ENCODE data around the gene MAGEB17. TPM values are rescaled to one million over a fixed set of nuclear protein-coding genes. Genes with fewer than 3 reads are reported as not detected.

Gene MAGEB17
- total RNA-seq, 1 experiment from 2014 or later, result 0.87 TPM

DNA sequence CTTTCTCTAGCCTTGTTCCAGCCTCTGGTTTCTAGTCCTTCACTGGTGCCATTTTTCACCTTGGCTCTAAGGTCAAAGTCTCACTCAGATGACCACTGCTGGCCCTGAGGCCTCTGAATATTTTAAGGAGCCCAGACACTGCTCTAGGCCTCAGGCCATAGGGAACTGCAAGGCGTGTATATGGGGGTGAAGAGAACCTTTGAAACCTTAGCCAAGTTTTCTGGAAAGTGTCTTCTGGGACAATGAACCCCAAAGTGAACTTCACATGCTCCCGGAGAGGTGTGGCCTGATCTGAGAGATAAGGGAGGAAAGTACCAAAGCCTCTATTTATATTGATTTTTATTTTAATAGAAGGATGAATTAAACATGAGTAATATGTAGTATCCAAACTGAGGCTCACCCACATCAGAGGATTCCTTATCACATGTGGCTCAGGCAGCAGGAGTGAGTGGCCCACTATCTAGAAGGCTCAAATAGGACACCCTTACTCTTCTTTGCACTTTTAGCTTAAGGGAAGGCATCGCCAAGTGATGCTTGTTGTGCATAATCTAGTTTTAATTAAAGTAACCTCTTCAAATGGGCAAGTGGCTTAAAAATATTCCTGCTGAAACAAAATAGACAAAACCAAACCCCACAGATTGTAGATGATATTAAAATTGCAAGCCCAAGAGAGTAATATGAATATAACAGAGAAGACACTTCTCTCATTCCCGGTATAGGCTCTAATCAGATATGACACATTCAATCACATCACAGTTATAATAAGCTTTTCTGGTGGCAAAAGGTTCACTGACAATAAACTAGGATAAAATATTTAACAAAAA lies 25.6 kb upstream of the MAGEB17 start:
- BruUV-seq (replicated peaks), result TSS peak; percentile 51
- H3K4me2 ChIP-seq (ENCODE audit: low read length), result peak overlapping the region; percentile 67
- peak overlapping the region; percentile 87 for H3K27ac ChIP-seq (ENCODE audit: low read length)
- CTCF ChIA-PET, result no interaction called here
- H4K20me1 ChIP-seq (ENCODE audit: low read length), result no peaks in the 10 kb centered on the region
- ATAC-seq (peak; percentile 52), DNase-seq (peak; percentile 42)
- H3K9me3 ChIP-seq (ENCODE audit: low read length), result no peaks in the 10 kb centered on the region
- H2AFZ ChIP-seq (ENCODE audit: low read length), result no peak overlapping the region
- H3K4me3 ChIP-seq (ENCODE audit: low read length), result peak overlapping the region; percentile 37; the same call in 1 of the 2 replicates
- no peaks in the 10 kb centered on the region for H3K27me3 ChIP-seq (ENCODE audit: low read length)
- POLR2A ChIA-PET (ENCODE audit: unreplicated experiment), result interaction anchor here (0.8 kb wide), 1 partner anchor 16 kb away, joined by 4 read pairs; no protein-coding TSS in a partner anchor
- no peaks in the 10 kb centered on the region for H3F3A ChIP-seq (ENCODE audit: low read length, unreplicated experiment)
- H3K4me1 ChIP-seq (ENCODE audit: insufficient read depth, low read length), result peaks cover 29% of the 10 kb centered on the region
- TF ChIP-seq, protein P1, sequence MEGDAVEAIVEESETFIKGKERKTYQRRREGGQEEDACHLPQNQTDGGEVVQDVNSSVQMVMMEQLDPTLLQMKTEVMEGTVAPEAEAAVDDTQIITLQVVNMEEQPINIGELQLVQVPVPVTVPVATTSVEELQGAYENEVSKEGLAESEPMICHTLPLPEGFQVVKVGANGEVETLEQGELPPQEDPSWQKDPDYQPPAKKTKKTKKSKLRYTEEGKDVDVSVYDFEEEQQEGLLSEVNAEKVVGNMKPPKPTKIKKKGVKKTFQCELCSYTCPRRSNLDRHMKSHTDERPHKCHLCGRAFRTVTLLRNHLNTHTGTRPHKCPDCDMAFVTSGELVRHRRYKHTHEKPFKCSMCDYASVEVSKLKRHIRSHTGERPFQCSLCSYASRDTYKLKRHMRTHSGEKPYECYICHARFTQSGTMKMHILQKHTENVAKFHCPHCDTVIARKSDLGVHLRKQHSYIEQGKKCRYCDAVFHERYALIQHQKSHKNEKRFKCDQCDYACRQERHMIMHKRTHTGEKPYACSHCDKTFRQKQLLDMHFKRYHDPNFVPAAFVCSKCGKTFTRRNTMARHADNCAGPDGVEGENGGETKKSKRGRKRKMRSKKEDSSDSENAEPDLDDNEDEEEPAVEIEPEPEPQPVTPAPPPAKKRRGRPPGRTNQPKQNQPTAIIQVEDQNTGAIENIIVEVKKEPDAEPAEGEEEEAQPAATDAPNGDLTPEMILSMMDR (conservative IDR thresholded peaks at IDR 0.05; ENCODE audit: low read depth, low read length), result no peak
- TF ChIP-seq EZH2phosphoT487 (IDR thresholded peaks at IDR 0.05; ENCODE audit: borderline replicate concordance, low read length) (no peak), EZH2 (IDR thresholded peaks at IDR 0.05; ENCODE audit: low read length, unreplicated experiment) (no peak)
- H3K9ac ChIP-seq (ENCODE audit: low read length), result peak overlapping the region; percentile 52
- intact Hi-C loops (cut with micrococcal nuclease), result loop anchor here (1.0 to 2.0 kb wide), 2 partner anchors 16 to 19 kb away; no protein-coding TSS in a partner anchor
- no peaks in the 10 kb centered on the region for H3K9me2 ChIP-seq (replicated peaks; ENCODE audit: low read length)
- H3K36me3 ChIP-seq (ENCODE audit: low read depth, low read length), result peaks cover 18% of the 10 kb centered on the region
- peaks cover 79% of the 10 kb centered on the region for H3K79me2 ChIP-seq (ENCODE audit: low read length)

DNA sequence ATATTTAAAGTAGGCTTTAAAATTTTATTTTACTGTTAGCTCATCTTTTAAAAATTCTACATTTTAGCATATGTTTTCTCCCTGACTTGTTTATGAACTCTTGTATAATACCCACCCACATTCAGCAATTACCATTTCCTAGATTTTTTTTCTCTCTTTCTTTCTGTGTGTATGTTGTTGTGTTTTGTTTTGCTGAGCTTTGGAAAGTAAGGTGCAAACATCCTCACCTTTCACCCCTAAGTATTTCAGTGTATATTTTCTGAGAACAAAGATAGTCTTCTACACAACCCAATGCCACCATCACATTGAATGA lies 25.1 kb upstream of the MAGEB17 start:
- TF ChIP-seq, protein P1 (conservative IDR thresholded peaks at IDR 0.05; ENCODE audit: low read depth, low read length), result no peak
- no peak for TF ChIP-seq EZH2phosphoT487 (IDR thresholded peaks at IDR 0.05; ENCODE audit: borderline replicate concordance, low read length)
- no peak for TF ChIP-seq EZH2 (IDR thresholded peaks at IDR 0.05; ENCODE audit: low read length, unreplicated experiment)
- no peak for DNase-seq
- Histone ChIP-seq H3K4me3 (ENCODE audit: low read length) (no peak overlapping the region), H3K27me3 (ENCODE audit: low read length) (no peaks in the 10 kb centered on the region), H3K79me2 (ENCODE audit: low read length) (peaks cover 79% of the 10 kb centered on the region), H3K4me1 (ENCODE audit: insufficient read depth, low read length) (peaks cover 30% of the 10 kb centered on the region), H3K4me2 (ENCODE audit: low read length) (no peak overlapping the region), H3K9me3 (ENCODE audit: low read length) (no peaks in the 10 kb centered on the region), H4K20me1 (ENCODE audit: low read length) (no peaks in the 10 kb centered on the region), H3K27ac (ENCODE audit: low read length) (peak overlapping the region; percentile 87; the same call in 1 of the 2 replicates), H3F3A (ENCODE audit: low read length, unreplicated experiment) (no peaks in the 10 kb centered on the region), H3K9me2 (replicated peaks; ENCODE audit: low read length) (no peaks in the 10 kb centered on the region), H3K9ac (ENCODE audit: low read length) (no peak overlapping the region), H2AFZ (ENCODE audit: low read length) (no peak overlapping the region), H3K36me3 (ENCODE audit: low read depth, low read length) (peaks cover 18% of the 10 kb centered on the region)
- no peak for ATAC-seq
- ChIA-PET POLR2A (ENCODE audit: unreplicated experiment) (no interaction called here), CTCF (no interaction called here)
- intact Hi-C loops (cut with micrococcal nuclease), result no loop called here
- no TSS peak for BruUV-seq (replicated peaks)

DNA sequence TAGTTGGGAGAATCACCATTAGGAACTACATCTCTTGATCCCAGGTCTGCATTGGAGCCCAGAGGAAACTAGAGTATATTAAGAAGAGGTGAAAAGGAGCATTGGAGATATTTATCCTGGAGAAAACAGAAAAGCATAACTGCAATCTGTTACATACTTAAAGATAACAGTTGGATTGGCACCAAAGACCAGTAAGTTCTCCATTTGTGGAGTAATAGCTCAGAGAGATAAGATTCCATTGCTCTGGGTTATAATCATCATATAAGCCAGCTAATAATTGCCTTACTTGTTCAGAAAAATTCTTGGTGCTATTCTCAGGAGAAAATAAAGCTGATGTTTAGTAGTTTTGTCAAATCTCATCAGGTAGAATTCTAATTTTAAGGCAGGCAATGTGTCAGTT lies 23.3 kb upstream of the MAGEB17 start:
- Histone ChIP-seq H3K4me1 (ENCODE audit: insufficient read depth, low read length) (peaks cover 46% of the 10 kb centered on the region), H3K4me3 (ENCODE audit: low read length) (no peak overlapping the region), H3K4me2 (ENCODE audit: low read length) (no peak overlapping the region), H3K9me3 (ENCODE audit: low read length) (no peaks in the 10 kb centered on the region), H3K36me3 (ENCODE audit: low read depth, low read length) (peaks cover 18% of the 10 kb centered on the region), H3K9ac (ENCODE audit: low read length) (no peak overlapping the region), H2AFZ (ENCODE audit: low read length) (no peak overlapping the region), H3K27ac (ENCODE audit: low read length) (no peak overlapping the region), H4K20me1 (ENCODE audit: low read length) (no peaks in the 10 kb centered on the region), H3K27me3 (ENCODE audit: low read length) (no peaks in the 10 kb centered on the region), H3K79me2 (ENCODE audit: low read length) (peaks cover 69% of the 10 kb centered on the region), H3K9me2 (replicated peaks; ENCODE audit: low read length) (no peaks in the 10 kb centered on the region), H3F3A (ENCODE audit: low read length, unreplicated experiment) (no peaks in the 10 kb centered on the region)
- DNase-seq (no peak), ATAC-seq (no peak)
- intact Hi-C loops (cut with micrococcal nuclease), result no loop called here
- BruUV-seq (replicated peaks), result no TSS peak
- ChIA-PET POLR2A (ENCODE audit: unreplicated experiment) (no interaction called here), CTCF (no interaction called here)
- TF ChIP-seq, protein P1 (conservative IDR thresholded peaks at IDR 0.05; ENCODE audit: low read depth, low read length), result no peak
- no peak for TF ChIP-seq EZH2phosphoT487 (IDR thresholded peaks at IDR 0.05; ENCODE audit: borderline replicate concordance, low read length)
- no peak for TF ChIP-seq EZH2 (IDR thresholded peaks at IDR 0.05; ENCODE audit: low read length, unreplicated experiment)

Measured in PC-3 (cell line).